Retina (tissue), 1 donor: ENCODE data around the gene ZNF618.

Source experiments
- DNase-seq: peaks from one replicate; pipeline ENCODE4 v3.0.0-alpha.2; 2016

Gene ZNF618

GRCh38 chr9:114004221-114004716, 128.2 kb downstream of the ZNF618 start:
- DNase-seq: no peak

DNA sequence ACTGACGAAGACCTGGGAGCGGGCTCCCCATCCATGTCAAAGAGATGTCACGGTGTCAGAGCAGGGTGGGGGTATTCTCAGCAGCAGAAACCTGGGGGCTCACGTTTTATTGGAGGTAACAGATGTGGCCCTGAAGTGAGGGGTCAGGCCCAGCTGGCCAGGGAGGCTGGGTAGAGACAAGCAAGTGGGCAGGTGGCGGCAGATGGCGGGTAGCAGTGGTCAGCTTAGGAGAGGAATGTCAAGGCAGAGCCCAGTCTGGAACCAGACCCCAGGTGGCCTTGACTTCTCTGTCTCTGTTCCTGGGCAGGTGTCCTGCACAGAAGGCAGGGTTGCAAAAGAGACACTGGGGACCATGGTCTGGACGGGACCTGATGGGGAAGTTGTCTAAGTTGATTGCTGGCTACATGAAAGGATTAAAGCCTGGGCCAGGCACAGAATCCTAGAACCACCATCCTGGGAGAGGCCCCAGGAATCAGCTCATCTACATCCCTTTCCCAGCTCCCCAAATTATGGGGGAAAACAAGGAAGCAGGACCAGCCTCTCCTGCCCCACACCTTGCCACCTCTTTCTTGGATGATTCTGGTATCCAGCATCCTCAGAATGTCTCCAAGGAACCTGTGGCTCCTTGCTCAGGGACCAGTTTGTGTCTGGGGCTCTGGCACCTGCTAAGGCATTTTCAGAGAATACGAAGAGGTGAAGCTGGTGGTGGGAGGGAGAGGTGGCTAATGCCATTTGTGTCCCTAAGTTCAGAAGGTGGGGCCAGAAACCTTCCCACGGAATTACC, 129.5 kb downstream of the ZNF618 start:
- DNase-seq: no peak

DNA sequence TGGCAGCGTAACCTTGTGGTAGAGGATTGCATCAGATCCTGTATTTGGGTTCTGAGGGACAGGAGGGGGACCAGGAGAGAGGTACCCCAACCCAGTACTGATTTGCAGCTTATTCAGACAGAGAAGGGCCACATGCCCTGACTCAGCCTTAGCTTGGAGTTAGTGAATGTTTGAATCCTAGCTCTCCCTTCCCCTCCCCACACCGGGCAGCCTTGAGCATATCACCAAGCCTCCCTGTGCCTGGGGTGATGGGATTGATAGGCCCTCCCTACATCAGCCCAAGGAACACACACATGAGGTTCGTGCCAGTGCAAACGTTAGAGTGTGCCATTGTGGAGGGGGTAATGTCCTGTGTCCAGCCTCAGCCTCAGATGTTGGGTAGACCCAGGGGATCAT, 130.0 kb downstream of the ZNF618 start:
- DNase-seq: no peak

GRCh38 chr9:114006931-114007691, 131.0 kb downstream of the ZNF618 start:
- no peak for DNase-seq

DNA sequence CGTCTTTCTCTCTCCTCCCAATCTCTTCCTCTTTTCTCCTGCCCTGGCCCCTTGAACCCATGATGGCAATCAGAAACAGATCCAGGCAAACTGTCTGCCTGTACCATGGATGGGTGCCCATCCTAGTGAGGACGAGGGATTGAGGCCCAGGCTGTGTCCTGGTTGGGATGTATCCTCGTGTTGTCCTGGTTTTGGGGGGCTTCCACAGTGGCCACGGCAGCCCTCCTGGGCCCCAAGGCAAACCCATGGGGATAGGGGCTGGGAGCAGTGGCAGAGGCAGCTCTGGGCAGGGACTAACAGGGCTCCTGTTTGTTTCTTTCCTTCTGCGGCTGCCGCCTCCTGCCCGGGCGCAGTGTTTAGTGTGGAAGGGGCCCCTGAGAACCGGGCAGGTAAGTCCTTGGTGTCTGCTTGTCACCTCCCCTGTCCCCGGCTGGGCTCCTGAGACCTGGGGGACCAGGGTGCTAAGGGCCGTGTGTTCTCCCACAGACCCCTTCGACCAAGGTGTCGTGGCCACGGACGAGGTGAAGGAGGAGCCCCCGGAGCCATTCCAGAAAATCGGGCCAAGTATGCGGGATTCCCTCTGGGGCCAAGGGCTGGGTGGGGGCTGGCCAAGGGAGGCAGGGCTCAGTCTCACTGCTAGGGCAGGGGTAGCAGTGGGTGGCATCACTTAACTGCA, 132.0 kb downstream of the ZNF618 start:
- no peak for DNase-seq

GRCh38 chr9:114008667-114009410, 132.7 kb downstream of the ZNF618 start:
- no peak for DNase-seq

DNA sequence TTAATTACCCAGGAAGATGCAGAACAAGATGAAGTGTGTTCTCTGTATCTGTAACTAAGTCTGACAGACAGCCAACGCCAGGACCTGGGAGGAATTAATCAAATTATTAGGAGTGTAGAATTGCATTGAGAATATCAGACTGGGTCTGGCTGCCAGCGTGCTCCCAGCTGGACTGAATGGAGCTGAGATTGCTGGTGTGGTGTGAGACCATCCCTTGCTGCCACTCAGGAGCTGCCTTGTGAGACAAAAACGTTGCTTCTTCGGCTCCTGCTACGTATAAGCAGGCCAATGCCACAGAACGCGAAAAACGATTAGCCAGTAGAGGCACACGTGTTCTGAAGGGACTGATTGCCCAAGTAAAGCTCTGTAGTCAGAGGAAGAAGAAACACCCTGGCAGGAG, 135.2 kb downstream of the ZNF618 start:
- no peak for DNase-seq

DNA sequence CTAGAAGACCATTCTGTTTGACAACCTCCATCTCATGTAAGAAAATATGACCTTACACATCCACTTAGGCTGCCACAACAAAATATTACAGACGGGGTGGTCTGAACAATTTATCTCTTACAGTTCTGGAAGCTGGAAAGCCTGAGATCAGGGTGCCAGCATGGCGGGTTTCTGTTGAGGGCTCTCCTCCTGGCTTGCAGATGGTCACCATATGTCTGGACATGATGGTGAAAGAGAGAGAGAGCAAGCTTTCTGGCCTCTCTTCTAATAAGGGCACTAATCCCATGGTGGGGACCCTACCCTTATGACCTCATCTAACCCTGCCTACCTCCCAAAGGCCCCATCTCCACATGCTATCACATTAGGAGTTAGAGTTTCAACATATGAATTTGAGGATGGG, 136.0 kb downstream of the ZNF618 start:
- DNase-seq: no peak

DNA sequence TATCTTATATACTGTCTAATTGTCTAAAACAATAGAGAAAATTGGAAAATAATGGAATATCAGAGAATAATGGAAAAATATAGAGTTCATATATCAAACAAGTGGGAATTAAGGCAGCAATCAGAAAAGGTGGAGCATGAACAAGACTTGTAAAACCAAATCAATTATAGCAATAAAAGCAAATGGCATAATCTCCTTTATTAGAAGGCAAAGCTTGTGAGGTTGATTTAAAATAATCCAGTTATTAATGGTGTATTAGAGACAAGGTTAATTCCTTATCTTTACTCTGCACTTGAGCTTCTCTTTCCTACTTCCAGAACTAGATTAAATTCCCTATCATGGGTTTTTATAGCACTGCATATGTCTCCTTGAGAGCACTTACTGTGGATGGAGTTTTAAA, 137.9 kb downstream of the ZNF618 start:
- no peak for DNase-seq

DNA sequence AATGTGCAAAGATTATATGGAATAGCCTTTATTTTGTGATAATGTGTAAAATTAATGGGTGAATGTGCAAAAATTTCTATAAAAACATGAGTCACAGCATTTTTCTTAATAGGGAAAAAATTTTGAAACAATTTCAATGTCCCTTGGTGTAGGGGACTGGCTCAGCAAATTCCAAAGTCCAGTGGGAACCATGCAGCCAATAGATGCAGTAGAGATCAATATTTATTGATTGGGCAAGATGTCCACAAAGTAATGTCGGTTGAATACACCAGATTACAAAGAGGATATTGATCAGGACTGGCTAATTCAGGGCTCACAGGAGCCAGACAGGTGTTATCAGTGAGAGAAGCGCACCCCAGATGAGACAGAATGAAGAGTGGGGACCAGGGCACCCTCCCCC, 139.5 kb downstream of the ZNF618 start:
- DNase-seq: no peak

DNA sequence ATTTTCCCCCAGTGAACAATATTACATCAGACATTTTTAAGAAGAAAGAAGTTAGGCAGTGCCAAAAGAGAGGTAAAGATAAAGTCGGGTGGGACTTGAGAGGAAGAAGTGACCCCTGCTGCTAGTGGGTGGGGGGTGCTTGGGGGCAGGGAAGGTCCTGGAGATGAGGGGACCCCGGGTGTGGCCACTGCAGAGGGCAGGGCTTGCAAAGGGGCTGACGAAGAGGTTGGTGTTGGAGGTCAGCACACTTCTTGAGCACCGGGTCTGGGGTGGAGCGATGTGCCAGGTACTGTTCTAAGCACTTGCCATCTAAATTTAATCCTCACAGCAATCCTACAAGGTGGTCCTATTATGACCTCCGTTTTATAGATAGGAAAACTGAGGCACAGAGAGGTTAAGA, 140.0 kb downstream of the ZNF618 start:
- DNase-seq: no peak

DNA sequence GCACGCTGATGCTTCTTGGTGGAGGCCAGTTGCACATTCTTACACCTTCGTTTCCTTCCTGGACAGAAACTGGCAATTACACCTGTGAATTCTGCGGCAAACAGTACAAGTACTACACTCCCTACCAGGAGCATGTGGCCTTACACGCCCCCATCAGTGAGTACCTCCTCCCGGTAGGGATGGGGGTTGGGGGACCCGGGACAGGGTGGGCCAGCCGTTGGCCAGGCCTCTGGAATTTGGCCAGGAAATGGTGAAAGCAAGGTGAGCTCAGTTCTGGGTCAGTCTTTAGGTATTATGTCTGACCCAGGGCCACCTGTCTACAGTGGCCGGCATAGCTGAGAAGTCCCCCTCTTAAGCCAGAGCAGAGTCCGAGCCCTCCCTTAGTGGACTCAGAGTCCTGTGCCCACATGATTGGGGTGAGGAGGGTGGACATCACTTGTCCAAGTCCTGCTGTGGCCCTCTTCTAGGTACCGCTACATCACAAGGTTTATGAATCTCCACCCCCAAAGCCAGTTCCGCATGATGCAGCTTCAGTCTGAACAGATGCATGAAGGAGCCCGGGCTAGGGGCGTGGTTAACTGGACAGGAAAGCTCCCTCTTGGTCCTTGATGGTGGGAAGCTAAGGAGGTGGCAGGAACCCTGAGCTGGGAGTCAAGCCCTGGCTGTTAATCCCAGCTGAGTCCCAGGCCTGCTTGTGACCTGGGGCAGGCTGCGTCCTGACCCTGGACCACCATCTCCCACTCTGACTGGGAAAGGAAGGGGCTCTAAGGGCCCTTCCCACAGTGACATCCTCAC, 140.7 kb downstream of the ZNF618 start:
- DNase-seq: no peak

- no peak for DNase-seq
Observed at GRCh38 chr9:114017741-114018715, 141.9 kb downstream of the ZNF618 start.

- DNase-seq: no peak
Observed at GRCh38 chr9:114021578-114021977, 145.5 kb downstream of the ZNF618 start.

GRCh38 chr9:114023961-114024360, 147.9 kb downstream of the ZNF618 start:
- no peak for DNase-seq

GRCh38 chr9:114025196-114025753, 149.2 kb downstream of the ZNF618 start:
- no peak for DNase-seq

GRCh38 chr9:114025760-114026159, 149.7 kb downstream of the ZNF618 start:
- DNase-seq: no peak

- no peak for DNase-seq
Observed at GRCh38 chr9:114026335-114026734, 150.2 kb downstream of the ZNF618 start.

- no peak for DNase-seq
Observed at GRCh38 chr9:114027159-114027862, 151.2 kb downstream of the ZNF618 start.
